ENCODE data around the gene LAMA4. TPM values are rescaled to one million over a fixed set of nuclear protein-coding genes. Genes with fewer than 3 reads are reported as not detected.

The LAMA4 gene
- total RNA-seq, 1 donor from 2014 or later = 44.8 TPM

GRCh38 chr6:112288475-112288874 lies 34.1 kb upstream of the LAMA4 start:
- Mint-ChIP-seq H3K27me3 (no peaks in the 10 kb centered on the region), H3K4me1 (ENCODE audit: unreplicated experiment) (peaks cover 22% of the 10 kb centered on the region), H3K27ac (no peak overlapping the region), H3K4me3 (no peak overlapping the region), H3K36me3 (no peaks in the 10 kb centered on the region), H3K9me3 (no peaks in the 10 kb centered on the region)
- no peak for DNase-seq (ENCODE audit: extremely low spot score, unreplicated experiment)
- no peak for TF ChIP-seq CTCF (conservative IDR thresholded peaks at IDR 0.05)

GRCh38 chr6:112287577-112288225 lies 33.3 kb upstream of the LAMA4 start:
- H3K4me1 Mint-ChIP-seq (ENCODE audit: unreplicated experiment) = peaks cover 27% of the 10 kb centered on the region
- no peak overlapping the region for H3K4me3 Mint-ChIP-seq
- no peak overlapping the region for H3K27ac Mint-ChIP-seq
- H3K9me3 Mint-ChIP-seq = no peaks in the 10 kb centered on the region
- H3K27me3 Mint-ChIP-seq = no peaks in the 10 kb centered on the region
- TF ChIP-seq CTCF (conservative IDR thresholded peaks at IDR 0.05) = no peak
- H3K36me3 Mint-ChIP-seq = no peaks in the 10 kb centered on the region
- DNase-seq (ENCODE audit: extremely low spot score, unreplicated experiment) = no peak

GRCh38 chr6:112286500-112287144 lies 32.3 kb upstream of the LAMA4 start:
- Mint-ChIP-seq H3K4me3 (no peak overlapping the region), H3K4me1 (ENCODE audit: unreplicated experiment) (peaks cover 34% of the 10 kb centered on the region), H3K27ac (no peak overlapping the region), H3K9me3 (no peaks in the 10 kb centered on the region), H3K27me3 (no peaks in the 10 kb centered on the region), H3K36me3 (no peaks in the 10 kb centered on the region)
- no peak for DNase-seq (ENCODE audit: extremely low spot score, unreplicated experiment)
- TF ChIP-seq CTCF (conservative IDR thresholded peaks at IDR 0.05) = no peak

- Mint-ChIP-seq H3K4me1 (ENCODE audit: unreplicated experiment) (peaks cover 36% of the 10 kb centered on the region), H3K27ac (no peak overlapping the region), H3K27me3 (no peaks in the 10 kb centered on the region), H3K9me3 (no peaks in the 10 kb centered on the region), H3K36me3 (no peaks in the 10 kb centered on the region), H3K4me3 (peak overlapping the region; percentile 9)
- no peak for DNase-seq (ENCODE audit: extremely low spot score, unreplicated experiment)
- TF ChIP-seq CTCF (conservative IDR thresholded peaks at IDR 0.05) = no peak
These were observed 31.6 kb upstream of the LAMA4 start for GRCh38 chr6:112286010-112286409.

GRCh38 chr6:112284603-112285002 lies 30.2 kb upstream of the LAMA4 start:
- no peak overlapping the region for H3K27ac Mint-ChIP-seq
- no peak overlapping the region for H3K4me3 Mint-ChIP-seq
- peaks cover 42% of the 10 kb centered on the region for H3K4me1 Mint-ChIP-seq (ENCODE audit: unreplicated experiment)
- TF ChIP-seq CTCF (conservative IDR thresholded peaks at IDR 0.05) = no peak
- no peak for DNase-seq (ENCODE audit: extremely low spot score, unreplicated experiment)
- no peaks in the 10 kb centered on the region for H3K9me3 Mint-ChIP-seq
- no peaks in the 10 kb centered on the region for H3K36me3 Mint-ChIP-seq
- H3K27me3 Mint-ChIP-seq = no peaks in the 10 kb centered on the region
